Occipital lobe (tissue), 2 donors: ENCODE measurements around the gene GPM6B. TPM values are rescaled to one million over a fixed set of nuclear protein-coding genes. Genes with fewer than 3 reads are reported as not detected.

ENCODE experiments used
- DNase-seq: peaks from one replicate; lab custom pipeline; 2025; lab: John Stamatoyannopoulos, UW
- total RNA-seq: library from RNA; depleted of rRNA; stranded (reverse); fragments of >200 nt; gene quantifications from one replicate; pipeline ENCODE4 v1.2.3, GENCODE V29; 2014

The GPM6B gene
- total RNA-seq: 418 TPM

- peak; percentile 27 for DNase-seq
These were observed at the start of gene GPM6B for GRCh38 chrX:13816643-13817627. TSS of gene GPM6B (minus strand) at chrX:13817093. CDS start at chrX:13816904, 189 bp downstream.

GRCh38 chrX:13864264-13864663, 47.4 kb upstream of the GPM6B start:
- DNase-seq: no peak

DNA sequence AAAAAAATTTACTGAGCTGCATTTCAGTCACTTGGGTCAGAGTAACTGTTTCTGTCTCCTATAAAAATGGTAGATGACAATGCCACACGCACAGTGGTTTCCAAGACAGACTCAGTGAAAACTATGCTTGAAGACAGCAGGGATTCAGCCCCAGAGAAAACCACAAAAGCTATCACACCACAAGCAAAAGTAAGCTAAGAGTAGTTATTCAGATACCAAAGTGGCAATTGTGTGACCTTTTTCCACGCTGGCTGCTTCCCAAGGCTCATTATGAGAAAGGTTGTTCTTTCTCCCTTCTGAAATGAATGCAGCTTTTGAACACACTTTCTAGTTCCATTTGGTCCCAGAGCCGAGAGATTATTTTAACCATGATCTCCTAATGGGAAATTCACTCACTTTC, 46.4 kb upstream of the GPM6B start:
- no peak for DNase-seq

GRCh38 chrX:13859724-13860123, 42.8 kb upstream of the GPM6B start:
- DNase-seq: no peak

- DNase-seq: no peak
These were observed 40.9 kb upstream of the GPM6B start for GRCh38 chrX:13857804-13858203.

- DNase-seq: no peak
These were observed 39.0 kb upstream of the GPM6B start for GRCh38 chrX:13855689-13856450.

- DNase-seq: no peak
These were observed 37.1 kb upstream of the GPM6B start for GRCh38 chrX:13854003-13854402.

DNA sequence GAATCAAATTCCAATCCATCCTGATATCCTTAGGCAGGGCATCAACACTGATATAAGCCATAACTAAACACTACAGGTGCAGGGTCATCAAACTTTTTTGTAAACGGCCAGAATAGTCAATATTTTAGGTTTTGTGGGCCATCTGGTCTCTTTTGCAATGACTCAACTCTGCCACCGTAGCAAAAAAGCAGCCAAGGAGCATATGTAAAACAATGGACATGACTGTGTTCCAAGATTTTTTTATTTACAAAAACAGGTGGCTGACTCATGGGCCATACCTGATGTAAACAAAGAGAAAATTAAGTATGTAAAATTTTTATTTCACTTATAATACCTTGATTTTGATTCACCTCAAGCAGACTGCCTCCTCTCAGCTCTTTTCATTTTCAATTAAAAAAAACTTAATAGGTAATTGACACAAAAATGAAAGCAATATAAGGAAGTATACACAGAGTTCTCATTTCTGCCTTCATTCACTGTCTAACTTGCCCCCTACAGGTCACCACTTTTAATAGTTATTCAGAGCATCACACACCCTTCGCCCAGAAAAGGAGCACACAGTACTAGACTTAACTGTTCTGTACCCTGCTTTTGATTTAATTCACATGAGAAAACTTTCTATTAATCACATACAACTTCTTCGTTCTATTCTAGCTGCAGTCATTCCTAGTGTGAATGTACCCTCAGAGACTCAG, 35.3 kb upstream of the GPM6B start:
- DNase-seq: no peak

DNA sequence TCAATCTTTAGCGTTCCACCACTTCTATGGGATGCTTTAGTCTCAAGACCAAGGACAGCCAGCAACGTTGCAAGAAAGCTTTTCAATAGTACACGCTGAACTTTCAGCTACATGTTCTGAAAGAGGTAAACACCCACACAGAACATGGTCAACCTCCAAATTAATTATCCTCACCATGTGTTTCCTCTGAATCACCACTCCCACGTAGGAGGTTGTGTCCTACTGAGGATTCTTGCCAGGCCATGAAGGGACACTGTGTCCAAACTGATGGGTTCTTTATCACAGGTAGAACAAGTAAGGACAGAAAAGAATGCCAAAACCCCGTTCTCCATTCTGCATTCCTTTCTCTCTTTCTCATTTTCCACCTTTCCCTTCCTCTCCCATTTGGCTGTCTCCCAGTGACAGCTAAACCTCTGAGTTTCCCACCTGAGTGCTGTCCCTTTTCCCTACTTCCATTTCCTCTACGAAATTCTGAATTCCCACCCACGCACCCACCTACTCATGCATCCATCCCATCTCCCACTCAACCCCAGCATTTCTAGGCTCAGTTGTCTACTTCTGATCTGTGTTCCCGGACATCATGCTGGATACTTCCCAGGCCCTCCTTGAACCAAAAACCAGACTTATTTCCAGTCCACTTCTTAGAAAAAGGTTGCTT, 29.0 kb upstream of the GPM6B start:
- DNase-seq: peak; percentile 12

GRCh38 chrX:13843150-13843721, 26.3 kb upstream of the GPM6B start:
- DNase-seq: no peak

GRCh38 chrX:13840121-13840520, 23.2 kb upstream of the GPM6B start:
- no peak for DNase-seq

- DNase-seq: peak; percentile 15
These were observed 20.4 kb upstream of the GPM6B start for GRCh38 chrX:13837290-13837745.

GRCh38 chrX:13836575-13836974, 19.7 kb upstream of the GPM6B start:
- DNase-seq: no peak

- no peak for DNase-seq
These were observed 18.9 kb upstream of the GPM6B start for GRCh38 chrX:13835825-13836224.

DNA sequence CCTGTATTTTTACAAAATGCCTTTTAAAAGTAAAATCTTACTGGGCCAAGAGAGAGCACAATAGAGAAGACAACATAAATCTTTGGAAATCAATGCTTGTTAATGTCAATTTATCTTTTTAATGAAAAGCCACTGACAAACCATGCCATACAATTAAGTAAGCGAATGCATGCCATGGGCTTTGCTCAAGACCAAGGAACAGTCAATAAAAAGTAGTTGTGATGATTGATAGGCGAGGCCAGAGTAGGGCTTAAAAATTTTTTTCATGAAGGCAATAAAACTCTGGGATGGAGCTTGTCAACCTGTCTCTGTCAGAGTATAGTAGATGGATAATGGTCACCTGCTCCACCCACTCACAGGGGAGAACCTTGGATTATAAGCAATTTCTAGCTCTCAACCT, 17.5 kb upstream of the GPM6B start:
- DNase-seq: no peak

DNA sequence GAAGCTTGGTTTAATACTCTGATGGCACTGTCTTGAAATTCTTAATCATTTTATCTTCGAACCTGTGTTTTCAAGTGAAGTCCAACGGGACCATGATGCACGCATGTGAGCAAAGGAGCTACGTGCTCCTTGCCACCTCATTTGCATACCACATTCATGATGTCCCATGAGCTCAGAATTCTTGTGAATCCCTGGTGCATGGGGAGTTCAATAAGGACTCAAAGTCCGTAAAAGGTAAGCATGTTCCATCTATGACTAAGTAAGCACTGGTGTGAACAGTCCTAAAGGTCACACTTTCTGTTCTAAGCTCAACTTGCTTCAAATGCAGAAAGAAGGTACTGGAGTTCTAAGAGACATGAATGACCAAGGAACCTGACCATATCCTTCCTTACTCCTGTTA, 13.1 kb upstream of the GPM6B start:
- no peak for DNase-seq

- no peak for DNase-seq
These were observed 11.5 kb upstream of the GPM6B start for GRCh38 chrX:13828392-13828791.

DNA sequence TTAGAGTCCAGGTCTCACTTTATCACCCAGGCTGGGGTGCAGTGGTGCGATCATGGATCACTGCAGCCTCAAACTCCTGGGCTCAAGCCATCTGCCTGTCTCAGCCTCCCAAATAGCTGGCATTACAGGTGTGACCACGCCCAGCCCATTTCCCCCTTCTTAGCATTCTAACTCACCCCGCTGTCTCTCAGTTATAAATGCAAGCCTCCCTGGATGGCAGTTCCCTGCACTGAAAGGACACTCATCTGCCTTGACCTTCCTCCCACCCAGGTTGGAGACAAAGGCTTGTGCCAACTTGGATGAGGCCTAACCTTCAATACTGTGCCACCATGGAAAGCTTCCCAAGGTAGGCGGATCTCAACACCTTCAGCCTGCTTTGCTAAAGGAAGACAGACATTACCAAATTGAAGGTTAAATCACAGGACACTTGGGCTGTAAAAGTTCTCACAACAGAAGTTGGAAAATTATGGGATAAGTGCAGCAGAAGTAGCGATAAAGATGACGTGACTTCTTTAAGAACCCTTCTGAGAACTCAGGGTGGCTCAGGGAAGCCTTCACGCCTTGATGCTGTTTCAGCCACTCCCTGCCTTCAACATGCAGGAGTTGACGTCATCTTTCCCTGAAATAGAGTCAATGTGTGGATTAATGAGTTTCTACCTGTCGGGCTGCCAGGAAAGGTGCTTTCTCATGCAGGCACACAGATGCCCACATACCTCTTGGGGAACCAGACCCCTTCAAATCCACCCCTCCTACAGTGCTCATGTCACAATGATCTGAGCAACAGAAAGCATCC, 10.6 kb upstream of the GPM6B start:
- no peak for DNase-seq

GRCh38 chrX:13826770-13827169, 9.9 kb upstream of the GPM6B start:
- no peak for DNase-seq

- no peak for DNase-seq
These were observed 8.4 kb upstream of the GPM6B start for GRCh38 chrX:13825178-13825762.
